GM19463 (cell line): ENCODE results near the gene SCGB3A1.

Experiments
- ATAC-seq: cut with Tn5 transposase; IDR thresholded peaks from one replicate; pipeline ENCODE4 v1.9.1; 2021; ENCODE audit warnings: mild to moderate bottlenecking, moderate library complexity; ENCODE audit not compliant: unreplicated experiment

SCGB3A1 gene

GRCh38 chr5:180592176-180592575 is 877 bp upstream of the SCGB3A1 start:
- ATAC-seq: no peak

- ATAC-seq: no peak
These were observed 572 bp downstream of the SCGB3A1 start for GRCh38 chr5:180590543-180591310.

- no peak for ATAC-seq
These were observed 1.3 kb downstream of the SCGB3A1 start for GRCh38 chr5:180589771-180590542.

DNA sequence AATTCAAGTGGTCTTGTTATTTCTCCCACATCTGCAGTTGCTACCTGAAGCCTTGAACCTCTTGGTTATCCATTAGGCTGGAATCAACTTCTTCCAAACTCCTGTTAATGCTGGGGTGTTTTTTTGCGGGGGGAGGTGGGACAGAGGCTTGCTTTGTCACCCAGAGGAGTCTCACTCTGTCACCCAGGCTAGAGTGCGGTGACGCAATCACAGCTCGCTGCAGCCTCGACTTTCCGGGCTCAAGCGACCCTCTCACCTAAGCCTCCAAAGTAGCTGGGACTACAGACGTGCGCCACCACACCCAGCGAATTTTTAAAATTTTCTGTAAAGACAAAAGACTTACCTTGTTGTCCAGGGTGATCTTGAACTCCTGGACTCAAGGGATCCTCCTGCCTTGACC is 4.4 kb downstream of the SCGB3A1 start:
- ATAC-seq: no peak

DNA sequence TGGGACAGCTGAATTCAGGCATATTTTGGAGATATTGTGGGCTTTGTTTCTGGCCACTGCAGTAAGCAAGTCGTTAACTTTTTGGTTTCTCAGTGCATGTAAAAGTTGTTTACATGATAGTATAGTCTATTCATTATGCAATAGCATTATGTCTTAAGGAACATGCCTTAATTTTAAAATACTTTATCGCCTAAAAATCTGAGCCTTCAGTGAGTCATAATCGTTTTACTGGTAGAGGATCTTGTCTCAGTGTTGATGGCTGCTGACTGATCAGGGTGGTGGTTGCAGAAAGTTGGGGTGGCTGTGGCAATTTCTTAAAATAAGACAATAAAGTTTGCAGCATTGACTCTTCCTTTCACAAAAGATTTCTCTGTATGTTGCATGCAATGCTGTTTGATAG is 5.1 kb downstream of the SCGB3A1 start:
- no peak for ATAC-seq

- no peak for ATAC-seq
These were observed 7.6 kb downstream of the SCGB3A1 start for GRCh38 chr5:180583738-180584137.

DNA sequence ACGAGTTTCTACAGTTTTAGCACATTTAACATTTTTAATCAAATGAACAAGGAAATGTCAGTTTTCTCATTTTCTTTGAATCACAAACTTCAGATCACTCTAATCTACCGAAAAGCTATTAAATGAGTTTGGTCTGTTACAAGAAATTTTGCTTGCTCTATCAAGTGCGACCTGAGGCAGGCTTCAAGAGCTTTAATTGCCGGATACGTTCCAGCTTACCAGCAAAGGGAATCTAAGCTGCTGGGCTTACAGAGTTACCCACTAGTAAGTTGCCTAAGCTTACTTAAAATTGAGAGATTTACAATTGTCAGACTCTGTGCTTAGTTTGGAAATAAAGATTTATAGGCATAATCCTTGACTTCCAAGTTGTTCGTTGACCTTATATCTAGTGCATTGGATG is 10.6 kb downstream of the SCGB3A1 start:
- no peak for ATAC-seq

- no peak for ATAC-seq
These were observed 15.7 kb downstream of the SCGB3A1 start for GRCh38 chr5:180575571-180575970.

DNA sequence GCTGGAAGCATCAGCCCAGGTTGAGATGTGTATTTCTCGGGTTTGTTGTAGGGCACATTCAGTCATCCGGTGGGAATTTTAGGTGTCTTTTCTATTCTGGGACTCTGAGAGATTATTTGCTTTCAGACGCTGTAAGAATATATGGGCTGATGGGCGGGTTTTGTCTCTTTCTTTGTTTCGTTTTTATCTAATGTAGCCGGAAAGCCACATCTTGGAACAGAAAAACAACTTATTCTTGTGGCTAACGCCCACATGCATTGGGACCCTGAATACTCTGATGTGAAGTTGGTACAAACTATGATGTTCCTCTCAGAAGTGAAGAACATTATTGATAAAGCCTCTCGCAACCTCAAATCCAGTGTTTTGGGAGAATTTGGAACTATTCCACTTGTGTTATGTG is 22.4 kb downstream of the SCGB3A1 start:
- ATAC-seq: no peak

DNA sequence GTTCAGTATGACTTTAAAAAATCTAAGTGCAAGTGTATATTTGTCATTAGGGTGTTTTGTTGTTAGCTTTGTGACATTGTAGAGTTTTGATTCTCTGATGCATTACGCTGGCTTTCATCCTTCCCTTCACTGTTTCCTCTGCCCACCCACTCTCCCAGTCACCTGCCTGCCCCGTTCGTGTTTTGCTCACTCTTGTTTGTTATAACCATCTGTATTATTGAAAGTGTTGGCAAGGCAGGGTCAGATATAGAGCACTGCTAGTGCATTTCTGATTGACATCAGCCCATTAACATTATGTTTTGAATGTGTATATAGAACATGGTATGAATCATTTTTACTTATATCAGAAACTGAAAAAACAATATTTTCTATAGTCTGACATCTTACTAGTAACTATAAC is 27.3 kb downstream of the SCGB3A1 start:
- no peak for ATAC-seq

DNA sequence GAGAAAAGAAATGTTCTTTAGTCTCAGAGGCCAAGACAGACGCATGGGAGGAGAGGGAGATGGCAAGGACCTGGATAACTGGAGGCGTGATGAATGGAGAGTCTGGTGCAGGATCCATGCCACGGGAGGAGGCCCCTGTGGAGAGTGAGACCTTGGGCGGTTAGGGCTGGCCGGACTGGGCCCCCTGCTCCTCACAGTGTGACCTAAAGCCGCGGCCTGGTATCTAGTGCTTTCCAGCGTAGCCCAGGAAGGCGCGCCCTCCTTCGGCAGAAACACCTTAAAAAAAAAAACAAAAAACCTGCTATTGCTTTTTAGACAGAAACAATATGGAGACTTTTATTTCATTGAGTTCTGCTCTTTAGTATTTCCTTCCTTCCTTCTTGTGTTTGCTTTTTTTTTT is 33.1 kb downstream of the SCGB3A1 start:
- no peak for ATAC-seq

GRCh38 chr5:180557217-180557809 is 34.0 kb downstream of the SCGB3A1 start:
- no peak for ATAC-seq

DNA sequence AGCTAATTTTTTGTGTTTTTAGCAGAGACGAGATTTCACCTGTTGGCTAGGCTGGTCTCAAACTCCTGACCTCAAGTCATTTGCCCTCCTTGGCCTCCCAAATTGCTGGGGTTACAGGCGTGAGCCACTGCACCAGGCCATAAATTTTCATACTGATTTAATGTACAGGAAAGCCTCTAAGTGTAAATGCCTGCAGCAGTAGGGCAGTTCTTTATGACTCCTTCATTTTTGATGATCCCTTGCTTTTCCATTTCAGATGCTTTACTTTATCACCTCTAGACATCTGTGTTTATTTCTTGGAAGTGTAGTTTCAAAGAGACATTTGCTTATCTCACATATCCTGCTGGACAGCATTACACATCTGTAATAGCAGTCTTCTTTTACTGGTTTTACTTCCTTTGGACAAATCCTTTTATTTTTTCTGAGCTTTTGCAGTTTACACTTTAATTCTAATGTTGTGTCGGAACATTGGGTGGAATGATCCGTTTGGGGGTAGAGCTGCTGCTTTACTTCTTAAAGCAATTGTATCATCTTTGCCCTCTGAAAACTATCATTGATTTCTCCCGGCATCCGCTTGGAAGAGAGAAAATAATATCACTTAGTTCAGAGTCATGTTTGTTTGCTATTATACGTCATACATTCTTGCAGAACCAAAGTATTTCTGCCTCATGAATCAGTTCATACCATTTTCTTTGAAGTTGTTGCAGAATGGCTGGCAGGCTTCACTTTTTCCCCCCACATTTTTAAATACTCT is 36.0 kb downstream of the SCGB3A1 start:
- no peak for ATAC-seq

- no peak for ATAC-seq
These were observed 37.8 kb downstream of the SCGB3A1 start for GRCh38 chr5:180553530-180553929.

GRCh38 chr5:180548563-180548962 is 42.7 kb downstream of the SCGB3A1 start:
- ATAC-seq: no peak

GRCh38 chr5:180545248-180545647 is 46.1 kb downstream of the SCGB3A1 start:
- no peak for ATAC-seq

DNA sequence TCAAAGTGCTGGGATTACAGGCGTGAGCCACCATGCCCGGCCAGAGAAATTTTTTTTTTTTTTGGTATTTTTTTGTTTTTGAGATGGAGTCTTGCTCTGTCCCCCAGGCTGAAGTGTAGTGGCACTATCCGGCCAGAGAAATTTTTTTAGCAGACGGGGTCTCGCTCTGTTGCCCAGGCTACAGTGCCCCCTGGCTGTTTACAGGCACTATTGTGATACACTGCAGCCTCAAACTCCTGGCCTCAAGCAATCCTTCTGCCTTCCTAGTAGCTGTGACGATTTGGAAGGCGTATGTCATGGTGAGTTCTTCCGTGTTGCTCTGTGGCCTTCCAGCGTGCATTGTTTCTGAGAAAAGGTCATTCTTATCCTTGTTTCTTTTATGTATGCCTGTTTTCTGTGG is 49.6 kb downstream of the SCGB3A1 start:
- ATAC-seq: no peak
